Occipital lobe (tissue), 2 donors: Measurements from ENCODE around the gene DNASE1L3. TPM values are rescaled to one million over a fixed set of nuclear protein-coding genes. Genes with fewer than 3 reads are reported as not detected.

ENCODE experiments used
- DNase-seq: peaks from one replicate; lab custom pipeline; 2025; lab: John Stamatoyannopoulos, UW
- total RNA-seq: library from RNA; depleted of rRNA; stranded (reverse); fragments of >200 nt; gene quantifications from one replicate; pipeline ENCODE4 v1.2.3, GENCODE V29; 2014

DNASE1L3 gene
- total RNA-seq, 1 donor from 2014 or later: 0.94 TPM

DNA sequence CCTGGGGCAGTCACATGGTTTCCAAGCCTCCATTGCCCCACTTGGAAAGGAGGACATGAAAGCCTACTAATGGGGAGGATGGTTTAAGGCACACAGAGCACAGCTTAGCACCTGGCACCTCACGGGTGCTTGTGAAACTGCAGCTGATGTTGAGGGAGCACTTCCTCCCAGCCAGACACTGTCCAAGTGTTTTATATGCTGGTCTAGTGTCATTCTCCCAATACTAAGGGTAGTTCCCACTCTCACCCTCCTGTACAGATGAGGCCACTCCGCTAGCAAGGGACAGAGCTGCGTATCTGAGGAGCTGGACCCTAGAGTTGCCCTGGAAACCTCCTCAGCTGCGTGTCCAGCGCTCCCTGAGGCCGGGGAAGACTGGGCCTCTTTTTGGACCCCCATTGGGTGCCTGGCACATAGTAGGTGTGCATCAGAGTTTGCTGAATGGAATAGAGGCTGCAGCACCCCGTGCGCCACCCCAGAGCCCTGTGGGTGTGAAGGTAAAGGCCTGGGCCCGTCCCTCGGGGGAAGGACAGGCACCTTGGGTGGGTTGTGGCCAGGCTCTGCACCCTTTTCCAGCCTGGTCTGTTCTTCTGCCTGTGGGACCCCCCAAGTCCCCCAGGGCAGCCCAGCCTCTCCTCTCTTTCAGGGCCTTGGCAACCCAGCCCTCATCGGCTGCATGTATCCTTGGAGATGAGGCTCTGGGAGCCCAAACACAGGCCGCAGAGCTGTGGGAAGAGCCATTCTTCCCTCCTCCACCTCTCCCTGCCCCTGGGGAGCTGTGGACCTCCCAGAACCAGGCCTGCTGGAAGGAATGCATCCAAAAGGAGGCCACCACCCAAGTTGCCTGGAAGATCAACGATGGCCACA is 31.3 kb downstream of the DNASE1L3 start:
- DNase-seq: no peak

DNA sequence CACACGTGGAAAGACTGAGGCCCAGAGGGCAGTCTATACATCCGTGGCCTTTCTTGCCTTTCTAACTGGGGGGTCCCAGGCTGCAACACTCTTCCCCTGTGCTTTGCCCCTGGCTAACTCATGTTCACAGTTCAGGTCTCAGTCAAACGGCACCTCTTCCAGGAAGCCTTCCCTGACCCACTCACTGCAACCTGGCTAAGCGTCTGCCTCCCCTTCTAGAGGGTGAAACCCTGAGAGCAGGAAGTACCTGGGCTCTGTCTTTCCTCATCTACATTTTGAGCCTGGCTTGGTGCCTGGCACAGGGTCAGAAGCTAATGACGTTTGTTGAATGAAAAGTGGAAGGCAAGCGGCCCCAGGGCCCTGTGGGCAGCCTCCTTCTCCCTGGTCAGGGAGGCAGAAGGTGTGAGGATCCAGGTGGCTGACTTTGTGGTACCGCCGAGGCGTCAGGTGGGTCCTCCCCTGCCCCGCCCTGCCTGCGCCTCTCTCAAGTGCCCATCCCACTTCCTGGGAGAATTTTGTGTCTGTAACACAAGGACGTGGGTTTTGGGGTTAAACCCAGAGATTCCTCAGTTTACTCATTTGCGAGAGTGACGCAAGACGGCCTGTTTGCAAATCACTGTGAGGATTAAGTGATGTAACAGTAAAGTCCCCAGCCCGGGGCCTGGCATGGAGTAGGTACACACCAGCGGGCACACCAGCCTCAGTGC is 32.1 kb downstream of the DNASE1L3 start:
- no peak for DNase-seq

DNA sequence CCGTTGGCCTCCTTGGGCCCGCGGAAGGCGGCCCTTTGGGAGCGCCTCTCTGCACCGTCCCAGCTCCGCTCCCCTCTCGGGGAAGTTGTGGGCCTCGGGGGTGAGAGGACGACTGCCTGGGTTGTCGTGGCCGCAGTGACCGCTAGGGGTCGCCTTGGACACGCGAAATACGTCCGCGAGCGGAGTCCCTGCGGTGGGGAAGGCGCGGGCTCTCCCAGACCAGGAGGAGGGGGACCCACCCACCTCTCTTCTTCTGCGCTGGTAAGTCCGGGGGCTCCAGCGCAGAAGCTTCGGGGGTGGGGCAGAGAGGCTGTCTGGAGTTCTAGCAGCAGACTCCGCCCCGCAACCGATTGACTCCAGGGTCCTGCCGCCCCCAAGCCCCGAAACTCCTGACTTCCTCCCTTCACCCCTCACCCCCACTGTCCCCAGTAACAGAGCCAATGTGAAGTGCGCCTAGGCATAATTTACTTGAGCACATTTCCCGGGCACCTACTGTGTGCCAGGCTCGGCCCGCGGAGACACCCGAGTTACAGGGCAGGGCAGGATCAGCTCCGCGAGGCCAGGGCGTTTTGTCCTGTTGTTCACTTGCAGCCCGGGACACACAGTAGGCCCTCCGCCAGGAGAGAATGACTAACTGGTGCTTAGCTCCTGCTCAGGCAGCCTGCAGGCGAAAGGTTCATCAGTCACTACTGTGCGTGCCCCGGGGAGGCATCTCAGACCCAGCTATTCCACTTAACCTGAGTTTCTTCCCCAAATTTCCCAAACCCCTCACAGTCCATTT is 32.8 kb downstream of the DNASE1L3 start:
- DNase-seq: peak; percentile 59

DNA sequence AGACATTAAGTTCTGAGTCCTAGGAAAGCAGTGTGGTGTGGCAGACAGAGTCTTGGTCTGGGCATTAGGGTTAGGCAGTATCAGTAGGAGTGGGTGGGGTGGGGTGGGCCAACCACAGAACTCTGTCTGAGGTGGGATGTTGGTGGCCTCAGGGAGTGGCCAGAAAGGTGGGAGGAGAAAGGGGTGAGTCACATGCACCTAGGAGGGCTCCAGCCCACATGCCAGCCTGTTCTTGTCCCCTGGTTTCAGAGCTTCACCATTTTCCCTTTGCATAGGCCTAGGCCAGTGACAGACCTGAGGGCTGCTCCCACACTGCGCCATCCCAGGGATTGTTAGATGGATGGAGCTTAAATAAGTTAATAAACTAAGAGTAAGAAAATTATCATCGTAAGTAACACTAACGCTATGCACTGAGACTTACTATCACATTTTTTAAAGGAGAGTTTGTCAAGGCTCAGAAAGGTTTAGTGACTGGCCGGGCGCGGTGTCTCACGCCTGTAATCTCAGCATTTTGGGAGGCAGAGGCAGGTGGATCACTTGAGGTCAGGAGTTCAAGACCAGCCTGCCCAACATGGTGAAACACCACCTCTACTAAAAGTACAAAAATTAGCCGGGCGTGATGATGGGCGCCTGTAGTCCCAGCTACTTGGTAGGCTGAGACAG is 33.8 kb downstream of the DNASE1L3 start:
- DNase-seq: no peak

DNA sequence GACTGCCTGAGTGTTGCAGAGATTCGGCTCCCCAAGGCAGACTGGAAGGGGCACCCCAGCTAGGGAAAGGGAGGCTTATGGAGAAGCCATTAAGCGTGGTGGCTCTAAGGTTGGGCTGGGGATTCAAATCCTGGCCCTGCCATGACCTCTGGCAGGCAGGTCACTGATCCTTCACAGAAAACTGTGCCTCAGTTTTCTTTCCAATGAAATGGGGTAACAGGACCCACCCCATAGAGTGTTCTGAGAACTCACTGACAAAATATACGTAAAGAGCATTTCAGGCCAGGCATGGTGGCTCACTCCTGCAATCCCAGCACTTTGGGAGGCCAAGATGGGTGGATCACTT is 34.6 kb downstream of the DNASE1L3 start:
- DNase-seq: no peak

DNA sequence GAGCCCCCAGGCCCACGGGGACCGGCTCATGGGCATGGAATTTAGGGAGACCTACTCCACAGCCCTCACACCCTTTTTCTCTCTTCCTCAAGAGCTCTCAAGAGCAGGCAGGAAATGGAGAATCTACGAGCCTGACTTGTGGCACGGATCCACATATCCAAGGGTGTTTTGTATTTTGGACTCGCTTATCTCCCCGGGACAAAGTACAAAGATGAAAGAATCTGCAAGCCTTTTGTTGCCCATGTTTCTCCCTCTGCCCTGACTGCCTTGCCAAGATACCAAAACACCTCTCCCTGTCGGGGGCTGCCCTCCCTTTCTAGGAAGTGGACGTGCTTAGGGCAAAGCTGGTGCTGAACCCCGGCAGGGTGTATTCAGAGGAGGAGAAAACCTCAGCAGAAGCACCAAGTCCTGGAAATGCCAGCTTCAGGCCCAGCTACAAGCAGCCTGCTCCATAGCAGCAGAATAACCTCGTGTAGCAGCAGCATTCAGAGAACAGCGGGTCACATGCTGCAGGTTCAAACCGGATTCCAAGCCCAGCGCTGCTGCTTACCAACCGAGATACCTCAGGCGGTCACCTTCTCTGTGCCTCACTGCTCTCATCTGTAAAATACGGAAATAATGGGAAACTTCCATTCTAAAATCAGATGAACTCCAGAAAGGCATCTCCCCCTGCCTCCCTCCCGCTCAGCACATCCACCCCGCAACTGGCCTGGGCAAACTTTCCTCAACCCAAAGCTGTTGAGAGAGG is 35.2 kb downstream of the DNASE1L3 start:
- DNase-seq: no peak

DNA sequence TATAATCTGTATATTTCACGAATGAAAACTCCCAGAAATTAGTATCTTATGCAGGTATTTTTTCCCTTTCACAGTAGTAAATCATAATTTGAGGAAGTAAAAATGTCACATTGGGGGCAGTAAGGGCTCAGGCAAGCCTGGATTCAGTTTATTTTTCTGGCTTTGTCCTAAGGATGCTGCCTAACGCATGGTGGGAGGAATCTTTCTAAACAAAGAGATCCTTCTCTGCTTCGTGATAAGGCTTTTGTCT is 35.7 kb downstream of the DNASE1L3 start:
- DNase-seq: no peak

DNA sequence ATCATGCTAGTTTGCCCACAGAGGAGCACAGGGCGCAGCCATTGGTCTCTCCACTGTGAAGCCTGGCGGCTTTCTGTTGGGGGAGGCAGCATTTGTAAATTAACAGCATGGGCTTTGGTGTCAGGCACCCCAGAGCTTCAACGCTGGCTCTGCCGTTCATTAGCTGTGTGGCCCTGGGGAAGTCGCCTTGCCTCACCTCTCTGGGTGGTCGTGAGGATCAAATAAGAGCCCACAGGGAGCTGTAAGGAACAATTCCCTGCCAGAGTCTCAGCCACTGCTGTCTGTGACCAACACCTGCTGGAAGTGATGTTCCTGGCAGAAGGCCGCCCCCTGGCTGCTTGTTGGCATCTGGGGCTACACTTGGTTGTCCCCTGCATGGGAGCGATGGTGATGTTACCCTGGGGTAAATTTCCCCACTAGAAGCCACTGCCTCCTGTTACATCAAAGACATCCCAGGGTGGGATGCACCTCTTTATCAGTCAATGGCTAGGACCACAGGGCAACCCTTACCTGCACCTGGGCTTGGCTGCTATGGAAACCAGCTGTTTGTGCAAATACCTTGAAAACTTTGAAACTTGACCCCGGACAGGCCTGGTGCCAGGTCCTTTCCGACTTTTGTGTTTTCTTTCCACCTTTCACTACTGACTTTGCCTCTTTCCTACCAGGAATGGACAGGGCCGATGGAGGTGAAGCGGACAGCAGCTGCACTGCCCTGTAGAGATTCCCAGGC is 36.9 kb downstream of the DNASE1L3 start:
- DNase-seq: no peak

DNA sequence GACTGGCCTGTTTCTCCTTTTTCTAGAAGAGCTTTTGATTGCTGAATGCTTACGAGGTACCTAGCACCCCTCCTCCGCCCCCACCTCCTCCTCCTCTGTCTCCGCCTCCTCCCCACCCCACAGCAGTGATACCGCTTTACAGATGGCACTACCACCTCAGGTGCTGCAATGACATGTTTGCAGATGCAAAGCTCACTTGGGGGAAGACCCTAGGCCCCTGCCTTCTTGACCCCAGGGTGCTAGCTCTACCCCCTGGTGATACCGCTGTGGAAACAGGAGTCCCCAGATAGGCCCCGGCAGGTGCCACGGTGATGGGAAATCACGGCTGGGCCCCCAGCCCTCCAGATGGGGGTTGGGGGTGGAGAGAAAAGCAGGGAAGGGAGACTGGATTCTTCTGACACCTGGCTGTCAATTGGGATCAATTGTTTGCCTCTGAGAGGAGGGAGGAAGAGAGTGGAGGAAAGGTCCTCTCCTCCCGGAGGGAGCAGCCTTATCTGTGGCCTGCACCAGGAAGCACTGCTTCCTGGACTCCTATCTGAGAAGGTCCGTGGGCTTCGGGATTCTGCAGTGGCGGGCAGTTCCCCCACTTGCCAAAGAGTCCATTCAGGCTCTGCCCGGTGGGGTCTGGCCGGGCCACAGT is 37.6 kb downstream of the DNASE1L3 start:
- no peak for DNase-seq

DNA sequence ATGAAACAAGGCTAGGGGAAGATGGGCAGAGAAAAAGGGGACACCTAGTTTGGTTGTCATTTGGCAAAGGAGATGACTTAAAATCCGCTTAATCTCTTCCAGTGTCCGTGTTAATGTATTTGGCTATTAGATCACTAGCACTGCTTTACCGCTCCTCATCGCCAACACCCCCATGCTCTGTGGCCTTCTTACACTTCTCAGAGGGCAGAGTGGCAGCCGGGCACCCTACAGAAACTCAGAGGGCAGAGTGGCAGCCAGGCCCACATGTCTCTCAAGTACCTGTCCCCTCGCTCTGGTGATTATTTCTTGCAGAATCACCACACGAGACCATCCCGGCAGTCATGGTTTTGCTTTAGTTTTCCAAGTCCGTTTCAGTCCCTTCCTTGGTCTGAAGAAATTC is 39.6 kb downstream of the DNASE1L3 start:
- no peak for DNase-seq

DNA sequence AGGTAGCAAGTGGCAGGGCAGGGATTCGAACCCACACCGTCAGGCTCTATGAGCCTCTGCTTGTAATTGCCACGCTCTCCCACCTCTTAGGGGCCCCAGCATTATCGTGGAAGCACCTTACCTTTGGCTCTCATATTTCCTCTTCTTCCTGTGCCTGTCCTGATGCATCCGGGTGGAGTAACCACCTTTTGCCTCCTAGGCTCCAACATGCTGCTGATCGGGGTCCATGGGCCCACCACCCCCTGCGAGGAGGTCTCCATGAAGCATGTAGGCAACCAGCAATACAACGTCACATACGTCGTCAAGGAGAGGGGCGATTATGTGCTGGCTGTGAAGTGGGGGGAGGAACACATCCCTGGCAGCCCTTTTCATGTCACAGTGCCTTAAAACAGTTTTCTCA is 40.4 kb downstream of the DNASE1L3 start:
- DNase-seq: no peak

DNA sequence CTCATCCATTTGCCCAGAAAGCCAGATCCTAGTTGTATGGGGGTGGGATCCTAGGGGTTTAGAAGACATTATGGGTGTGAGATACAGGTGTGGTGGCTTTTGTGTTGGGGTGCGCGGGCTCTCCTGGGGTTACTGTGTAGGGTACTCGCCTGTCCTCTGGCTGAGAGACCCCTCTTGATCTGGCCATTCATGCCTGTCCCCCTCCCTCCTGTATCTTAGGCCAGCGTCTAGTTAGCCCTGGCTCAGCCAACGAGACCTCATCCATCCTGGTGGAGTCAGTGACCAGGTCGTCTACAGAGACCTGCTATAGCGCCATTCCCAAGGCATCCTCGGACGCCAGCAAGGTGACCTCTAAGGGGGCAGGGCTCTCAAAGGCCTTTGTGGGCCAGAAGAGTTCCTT is 41.4 kb downstream of the DNASE1L3 start:
- no peak for DNase-seq

DNA sequence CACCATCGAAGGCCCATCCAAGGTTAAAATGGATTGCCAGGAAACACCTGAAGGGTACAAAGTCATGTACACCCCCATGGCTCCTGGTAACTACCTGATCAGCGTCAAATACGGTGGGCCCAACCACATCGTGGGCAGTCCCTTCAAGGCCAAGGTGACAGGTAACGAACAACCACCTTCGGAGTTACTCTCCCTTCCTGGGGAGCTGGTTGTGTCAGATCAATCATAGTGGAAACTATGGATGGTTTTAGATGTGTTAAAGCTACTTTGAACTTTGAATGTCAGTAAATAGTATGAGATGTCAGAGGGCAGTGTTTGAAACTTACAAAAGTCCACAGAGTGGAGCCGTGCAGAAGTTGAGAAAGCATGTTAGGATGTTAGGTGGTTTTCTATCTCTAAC is 42.3 kb downstream of the DNASE1L3 start:
- no peak for DNase-seq

DNA sequence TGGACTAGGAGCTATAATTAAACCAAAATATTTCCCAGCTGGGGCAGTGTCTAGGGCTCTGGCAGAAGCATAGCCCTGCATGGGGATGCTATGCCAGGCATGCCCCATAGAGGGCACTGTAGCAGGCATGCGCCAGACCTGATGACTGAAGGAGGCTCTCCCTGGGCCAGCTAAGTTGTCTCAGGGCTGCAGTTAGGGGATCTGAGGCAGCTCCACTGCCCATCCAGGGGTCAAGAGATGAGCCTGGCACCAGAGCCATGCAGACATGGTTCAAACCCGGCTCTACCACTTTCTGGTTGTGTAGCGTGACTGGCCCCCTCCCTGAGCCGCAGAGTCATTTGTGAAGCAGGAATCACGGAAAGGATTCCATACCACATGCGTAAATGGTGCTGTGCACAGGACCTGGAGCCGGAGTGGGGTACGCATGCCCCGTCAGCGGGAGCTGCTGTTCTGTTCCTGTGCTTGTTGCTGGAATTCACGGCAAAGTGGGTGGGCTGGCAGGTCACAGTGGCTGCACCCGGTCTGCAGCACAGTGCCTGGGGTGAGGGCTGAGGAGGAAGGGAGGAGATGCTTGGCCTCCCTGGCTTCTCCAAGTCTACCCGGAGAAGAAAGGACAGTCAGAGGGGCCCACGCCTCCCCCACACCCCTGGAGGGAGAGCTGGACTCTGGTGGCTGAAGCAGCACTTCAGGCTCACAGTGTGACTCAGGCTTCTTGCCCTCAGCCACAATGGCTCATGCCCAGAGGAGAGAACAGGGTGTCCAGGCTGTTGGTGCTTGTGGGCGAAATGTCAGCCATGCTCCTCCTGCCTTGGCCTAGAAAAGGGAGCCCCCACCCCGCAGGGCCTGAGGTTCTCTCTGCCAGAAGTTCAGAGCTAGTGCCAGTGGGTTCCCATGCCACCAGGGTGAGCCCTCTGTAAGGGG is 43.1 kb downstream of the DNASE1L3 start:
- peak; percentile 13 for DNase-seq

DNA sequence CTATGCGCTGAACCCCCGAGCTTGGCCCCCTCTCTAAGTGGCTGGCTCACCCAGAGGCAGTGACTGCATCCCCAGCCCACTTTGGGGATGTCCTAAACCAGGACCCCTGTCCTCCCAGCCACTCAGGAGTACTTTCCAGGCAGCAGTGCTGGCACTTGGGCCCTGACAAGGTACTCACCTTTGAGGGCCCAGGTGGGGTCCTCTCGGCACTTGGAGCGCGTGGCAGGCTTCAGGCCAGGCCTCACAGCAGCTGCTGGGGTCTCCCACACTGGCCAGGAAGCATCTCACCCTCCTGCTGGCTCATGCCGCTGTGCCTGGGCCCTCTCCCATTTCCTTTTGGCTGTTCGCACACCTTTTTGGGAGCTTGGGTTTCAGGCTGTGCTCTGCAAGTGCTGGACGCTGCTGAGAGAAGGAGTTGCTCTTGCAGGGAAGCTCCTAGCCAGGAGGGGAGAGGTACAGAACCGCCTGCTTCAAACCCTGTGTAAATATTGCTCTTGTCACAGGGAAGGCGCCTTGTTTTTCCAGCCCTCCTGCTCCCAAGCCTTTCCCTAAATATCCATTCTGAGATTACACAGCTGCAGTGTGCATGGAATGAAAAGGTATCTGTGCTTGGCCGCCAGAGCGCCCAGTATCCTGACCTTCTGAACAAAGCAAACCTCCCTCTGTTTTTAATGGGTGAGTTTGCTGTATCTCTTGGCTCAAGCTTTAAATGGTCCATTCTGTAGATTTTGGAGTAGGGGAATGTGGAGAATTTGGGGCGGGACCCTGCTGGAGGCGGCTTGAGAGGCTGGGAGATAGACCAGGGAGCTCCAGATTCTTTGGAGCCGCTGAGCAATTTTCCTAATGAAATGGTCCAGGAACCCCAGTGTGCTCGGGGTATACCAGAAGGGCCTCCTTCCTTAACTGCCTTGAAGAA is 45.6 kb downstream of the DNASE1L3 start:
- DNase-seq: no peak

DNA sequence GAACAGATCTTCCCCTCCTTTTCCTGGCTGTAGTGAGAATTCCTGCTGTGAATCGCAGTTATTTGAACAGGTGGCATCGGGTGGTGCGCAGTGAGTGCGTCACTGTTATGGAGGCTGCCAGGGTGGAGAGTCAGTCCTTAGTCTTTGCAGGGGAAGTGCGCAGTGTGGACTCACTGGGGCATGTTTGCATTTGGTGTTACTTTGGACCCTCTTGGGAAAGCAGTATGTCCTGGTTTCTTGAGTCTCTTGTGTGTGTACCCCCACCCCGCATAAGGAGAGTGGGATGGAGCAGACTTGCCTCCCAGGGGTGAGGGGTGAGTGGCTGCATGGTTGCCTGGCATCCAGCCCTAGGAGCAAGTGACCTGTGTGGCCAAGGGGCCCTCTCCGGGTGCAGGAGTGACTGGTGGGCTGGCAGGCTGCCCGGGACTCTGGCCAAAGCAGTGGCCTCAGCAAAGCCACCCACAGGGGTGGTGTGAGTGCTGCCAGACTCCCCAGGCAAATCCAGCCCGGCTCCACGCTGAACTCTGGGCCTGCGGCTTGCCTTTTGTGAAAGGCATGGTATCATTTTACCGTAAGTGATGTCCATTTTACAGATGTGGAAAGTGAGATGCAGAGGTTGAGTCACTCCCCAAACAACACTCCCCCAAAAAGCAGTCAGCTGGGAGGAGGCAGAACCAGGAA is 46.4 kb downstream of the DNASE1L3 start:
- no peak for DNase-seq

DNA sequence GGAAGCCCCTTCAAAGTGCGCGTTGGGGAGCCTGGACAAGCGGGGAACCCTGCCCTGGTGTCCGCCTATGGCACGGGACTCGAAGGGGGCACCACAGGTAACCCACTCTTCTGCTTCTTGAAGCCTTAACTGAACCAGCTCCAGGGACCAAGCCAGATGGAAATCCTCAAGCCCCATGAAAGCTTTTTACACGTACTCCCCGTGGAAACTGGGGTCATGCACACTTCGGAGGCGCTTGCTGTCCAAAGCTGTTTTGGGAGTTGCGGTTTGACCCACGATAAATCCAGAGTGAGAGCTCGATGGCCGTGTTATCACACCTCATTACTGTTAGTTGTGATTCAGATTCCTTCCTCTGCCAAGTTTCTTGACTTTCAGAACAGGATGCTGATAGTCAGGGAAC is 47.5 kb downstream of the DNASE1L3 start:
- DNase-seq: no peak
